ENCODE data around the gene BLVRB. TPM values are rescaled to one million over a fixed set of nuclear protein-coding genes. Genes with fewer than 3 reads are reported as not detected.
"Not testable (repeated sequence)": the region's sequence is repeated elsewhere in the genome, so short reads cannot be mapped to it uniquely, and the experiment has no call there.

Gene BLVRB
- total RNA-seq, 1 donor from 2014 or later = 127 TPM

- intact Hi-C loops (cut with DNase I) = no loop called here
- DNase-seq (ENCODE audit: missing footprints) (no peak), ATAC-seq (no peak)
Measured at GRCh38 chr19:40494191-40494838, 28.8 kb upstream of the BLVRB start.

GRCh38 chr19:40493778-40494177, 28.2 kb upstream of the BLVRB start:
- intact Hi-C loops (cut with DNase I) = no loop called here
- DNase-seq (ENCODE audit: missing footprints) = no peak
- no peak for ATAC-seq

- no peak for ATAC-seq
- intact Hi-C loops (cut with DNase I) = no loop called here
Measured at GRCh38 chr19:40492274-40492673, 26.7 kb upstream of the BLVRB start.

GRCh38 chr19:40489882-40490230, 24.3 kb upstream of the BLVRB start:
- DNase-seq (ENCODE audit: missing footprints) (no peak), ATAC-seq (no peak)
- intact Hi-C loops (cut with DNase I) = no loop called here

More at GRCh38 chr19:40492274-40492673, 26.7 kb upstream of the BLVRB start:
- no peak for DNase-seq (ENCODE audit: missing footprints)

- no peak for DNase-seq (ENCODE audit: missing footprints)
- intact Hi-C loops (cut with DNase I) = no loop called here
- ATAC-seq = no peak
Measured at GRCh38 chr19:40486017-40486416, 20.5 kb upstream of the BLVRB start.

- ATAC-seq; intact Hi-C loops (cut with DNase I): not testable (repeated sequence)
Measured at GRCh38 chr19:40475878-40476644, 10.5 kb upstream of the BLVRB start.

GRCh38 chr19:40474737-40475136, 9.2 kb upstream of the BLVRB start:
- intact Hi-C loops (cut with DNase I) = no loop called here
- DNase-seq (ENCODE audit: missing footprints) = no peak
- no peak for ATAC-seq

More at GRCh38 chr19:40475878-40476644, 10.5 kb upstream of the BLVRB start:
- DNase-seq (ENCODE audit: missing footprints) = not testable (repeated sequence)

- DNase-seq (ENCODE audit: missing footprints) = no peak
- ATAC-seq = no peak
- intact Hi-C loops (cut with DNase I) = no loop called here
Measured at GRCh38 chr19:40472516-40472915, 7.0 kb upstream of the BLVRB start.

- DNase-seq (ENCODE audit: missing footprints) = no peak
- ATAC-seq = no peak
- intact Hi-C loops (cut with DNase I) = no loop called here
Measured at GRCh38 chr19:40471111-40471510, 5.6 kb upstream of the BLVRB start.

- intact Hi-C loops (cut with DNase I) = loop anchor here (5.0 kb wide), 2 partner anchors 67 to 128 kb away; no protein-coding TSS in a partner anchor
- DNase-seq (ENCODE audit: missing footprints) (no peak), ATAC-seq (no peak)
Measured at GRCh38 chr19:40469011-40469410, 3.5 kb upstream of the BLVRB start.

GRCh38 chr19:40466985-40467734, 1.6 kb upstream of the BLVRB start, which contains the start of gene SPTBN4:
SPTBN4 (plus strand) TSS chr19:40467001; CDS start chr19:40472622, 5,621 bp downstream.
- DNase-seq (ENCODE audit: missing footprints) = peak; percentile 76
- intact Hi-C loops (cut with DNase I) = loop anchor here (2.0 to 5.0 kb wide), 3 partner anchors 65 to 130 kb away; no protein-coding TSS in a partner anchor

GRCh38 chr19:40466219-40466984, 857 bp upstream of the BLVRB start:
- peak; percentile 82 for DNase-seq (ENCODE audit: missing footprints)
- ATAC-seq = no peak
- intact Hi-C loops (cut with DNase I) = loop anchor here (2.0 to 5.0 kb wide), 3 partner anchors 64 to 131 kb away; no protein-coding TSS in a partner anchor

More at GRCh38 chr19:40466985-40467734, 1.6 kb upstream of the BLVRB start, which contains the start of gene SPTBN4:
- ATAC-seq = no peak

GRCh38 chr19:40465025-40465556, 454 bp downstream of the BLVRB start:
- ATAC-seq = peak; percentile 26
- no peak for DNase-seq (ENCODE audit: missing footprints)
- intact Hi-C loops (cut with DNase I) = loop anchor here (1.0 to 5.0 kb wide), 3 partner anchors 21 to 132 kb away; partner anchors contain the start of gene SERTAD3

- DNase-seq (ENCODE audit: missing footprints) (peak; percentile 79), ATAC-seq (no peak)
- intact Hi-C loops (cut with DNase I) = loop anchor here (1.0 to 5.0 kb wide), 3 partner anchors 20 to 133 kb away; partner anchors contain the start of gene SERTAD3
Measured at GRCh38 chr19:40464059-40465024, 1.2 kb downstream of the BLVRB start.

- DNase-seq (ENCODE audit: missing footprints); ATAC-seq; intact Hi-C loops (cut with DNase I): not testable (repeated sequence)
Measured at GRCh38 chr19:40463587-40464037, 1.9 kb downstream of the BLVRB start.

GRCh38 chr19:40461669-40462221, 3.8 kb downstream of the BLVRB start:
- intact Hi-C loops (cut with DNase I) = no loop called here
- DNase-seq (ENCODE audit: missing footprints) = peak; percentile 73
- no peak for ATAC-seq

All from Right ventricle myocardium inferior (tissue), 1 donor.